Adrenal gland (tissue), 12 donors: ENCODE results near the gene ABLIM2. TPM values are rescaled to one million over a fixed set of nuclear protein-coding genes. Genes with fewer than 3 reads are reported as not detected.

Experiments used
- DNase-seq, 7 donors: peaks; one replicate each; pipeline ENCODE4 v3.0.0-alpha.2; 2019 to 2020
- H3K27ac ChIP-seq, 5 donors: fragments of 200-600 bp; sonication (generic) in 4 of 5; 1 replicate in 3 of 5; 2 replicates in 2 of 5; pipeline versions ENCODE4 v1.5.1 to v1.8.0; 2016 to 2020; ENCODE audit warnings: mild to moderate bottlenecking in 1 of 5
- H3K27me3 ChIP-seq: fragments of 200-600 bp; 2 replicates; pipeline ENCODE4 v1.8.0; 2021
- H3K36me3 ChIP-seq, 2 donors: fragments of 200-600 bp; replicated peaks in 1 of 2; 1 replicate in 1 of 2; 2 replicates in 1 of 2; pipeline versions ENCODE4 v1.5.1 to v1.8.0; 2018 to 2022
- H3K4me1 ChIP-seq, 2 donors: fragments of 200-600 bp; replicated peaks in 1 of 2; 1 replicate in 1 of 2; 2 replicates in 1 of 2; pipeline versions ENCODE4 v1.5.1 to v1.8.0; 2018 to 2021
- H3K4me3 ChIP-seq, 4 donors: fragments of 200-600 bp; sonication (generic) in 3 of 4; one replicate each; pipeline ENCODE4 v1.5.1; 2016 to 2018
- H3K9me3 ChIP-seq, 3 donors: fragments of 200-600 bp; sonication (generic) in 1 of 3; replicated peaks in 1 of 3; 1 replicate in 2 of 3; 2 replicates in 1 of 3; pipeline versions ENCODE4 v1.5.1 to v1.8.0; 2016 to 2021
- CTCF ChIP-seq, 6 experiments: fragments of 450-650 bp in 4 of 6; fragments of 200-600 bp in 2 of 6; sonication (generic) in 1 of 6; IDR thresholded peaks; 1 replicate in 5 of 6; 2 replicates in 1 of 6; pipeline versions ENCODE4 v1.5.1 to v1.8.0; 2016 to 2021; ENCODE audit warnings: antibody characterized with exemption in 6 of 6, mild to moderate bottlenecking in 2 of 6, moderate library complexity in 1 of 6
- POLR2A ChIP-seq, 2 donors: fragments of 450-650 bp; IDR thresholded peaks; one replicate each; pipeline ENCODE4 v1.6.1; 2017; ENCODE audit warnings: antibody characterized with exemption in 2 of 2, mild to moderate bottlenecking in 2 of 2, moderate library complexity in 1 of 2
- WGBS, 4 donors: extraction: QIAGEN DNeasy Blood & Tissue Kit in 2 of 4; methylation state at CpG; one replicate each; pipeline versions ENCODE4 v1.1.5 to v1.1.7; 2013 to 2017; 5-methylcytosine and 5-hydroxymethylcytosine counted together
- intact Hi-C, 2 donors: fragments of 100-400 bp; cut with DNase I; formaldehyde crosslinking; loops; one replicate each; pipeline versions ENCODE4 v1.14.1 to v1.15.0; 2022 to 2023
- polyA plus RNA-seq, 3 donors: library from polyadenylated mRNA; stranded (reverse); fragments of 200-250 nt in 2 of 3; fragments of 350-450 nt in 1 of 3; fragmentation: Illumina TruSeq in 1 of 3; extraction: RNeasy Lipid Tissue Mini Kit (QIAGEN cat#74804) in 1 of 3; gene quantifications; one replicate each; pipeline ENCODE4 v1.2.3, GENCODE V29; 2013 to 2014
- total RNA-seq, 9 donors: library from RNA; depleted of rRNA in 4 of 9; stranded (reverse); fragments of >200 nt in 4 of 9; fragments of 120-200 nt in 1 of 9; fragmentation: NEBNext Ultra II Directional in 1 of 9; extraction: Animal tissue kit (Norgen Biotek cat#: 25700) in 1 of 9; gene quantifications; one replicate each; pipeline versions ENCODE4 v1.1.0 to v1.2.4, GENCODE V29; 2013 to 2023
- donor health status: healthy with polysubstance abuse.
- donor health status: Bipolar disorder and iron deficiency.
- donor health status: DM: yes; HTN: yes; CAD: no.
- donor health status: DM: no; HTN: no; CAD: no.
- donor health status: DM: no; HTN: no; CAD: no.
- donor health status: DM: yes; HTN: yes; CAD: no.

Gene ABLIM2
- total and polyA plus RNA-seq, 12 donors, result 5.8 to 31.2 (median 14.6) TPM

GRCh38 chr4:8189551-8190466 is 31.2 kb upstream of the ABLIM2 start:
- Histone ChIP-seq H3K4me1 (peaks cover 17 to 24% of the 10 kb centered on the region in 2 donors), H3K4me3 (no peak overlapping the region), H3K36me3 (no peaks in the 10 kb centered on the region), H3K27me3 (no peaks in the 10 kb centered on the region), H3K9me3 (no peaks in the 10 kb centered on the region), H3K27ac (peak overlapping the region in 4 of 5 donors; percentile 59 to 94 (median 85))
- intact Hi-C loops, result no loop called here
- TF ChIP-seq CTCF (IDR thresholded peaks at IDR 0.05), result no peak
- TF ChIP-seq POLR2A (IDR thresholded peaks at IDR 0.05), result no peak
- 88 to 92% (median 90%) methylated on average over 19 to 26 of the region's 26 CpGs for WGBS, 4 donors
- DNase-seq, result no peak

- TF ChIP-seq CTCF (IDR thresholded peaks at IDR 0.05) (no peak), POLR2A (IDR thresholded peaks at IDR 0.05) (no peak)
Observed at GRCh38 chr4:8188743-8189550, 30.3 kb upstream of the ABLIM2 start.

GRCh38 chr4:8188085-8188484 is 29.5 kb upstream of the ABLIM2 start:
- Histone ChIP-seq H3K4me1 (peaks cover 17 to 25% of the 10 kb centered on the region in 2 donors), H3K27me3 (no peaks in the 10 kb centered on the region), H3K27ac (no peak overlapping the region), H3K9me3 (no peaks in the 10 kb centered on the region), H3K4me3 (no peak overlapping the region), H3K36me3 (no peaks in the 10 kb centered on the region)
- DNase-seq, result peak in 3 of 7 donors; percentile 42 to 55 (median 43)
- intact Hi-C loops, result no loop called here
- WGBS, 4 donors, result 63 to 74% (median 65%) methylated on average over 6 to 12 of the region's 12 CpGs
- TF ChIP-seq POLR2A (IDR thresholded peaks at IDR 0.05), result no peak
- no peak for TF ChIP-seq CTCF (IDR thresholded peaks at IDR 0.05)

More at GRCh38 chr4:8188743-8189550, 30.3 kb upstream of the ABLIM2 start:
- Histone ChIP-seq H3K27me3 (no peaks in the 10 kb centered on the region), H3K4me3 (no peak overlapping the region), H3K9me3 (no peaks in the 10 kb centered on the region), H3K4me1 (peaks cover 17 to 24% of the 10 kb centered on the region in 2 donors), H3K27ac (peak overlapping the region in 4 of 5 donors; percentile 8 to 94 (median 73)), H3K36me3 (no peaks in the 10 kb centered on the region)
- peak in 5 of 7 donors; percentile 36 to 74 (median 63) for DNase-seq
- WGBS, 4 donors, result 62 to 74% (median 73%) methylated on average over 16 to 29 of the region's 29 CpGs
- intact Hi-C loops, result no loop called here

GRCh38 chr4:8185930-8186329 is 27.3 kb upstream of the ABLIM2 start:
- WGBS, 4 donors, result 72 to 89% (median 79%) methylated on average over 4 to 9 of the region's 9 CpGs
- TF ChIP-seq POLR2A (IDR thresholded peaks at IDR 0.05) (no peak), CTCF (IDR thresholded peaks at IDR 0.05) (no peak)
- Histone ChIP-seq H3K36me3 (no peaks in the 10 kb centered on the region), H3K27me3 (no peaks in the 10 kb centered on the region), H3K9me3 (no peaks in the 10 kb centered on the region), H3K4me1 (peaks cover 23 to 25% of the 10 kb centered on the region in 2 donors), H3K27ac (no peak overlapping the region), H3K4me3 (no peak overlapping the region)
- intact Hi-C loops, result no loop called here
- no peak for DNase-seq
